Measurements from ENCODE around the gene LEMD2. TPM values are rescaled to one million over a fixed set of nuclear protein-coding genes. Genes with fewer than 3 reads are reported as not detected.
A peak's percentile ranks its signal among the peaks of the same experiment; 100 is the strongest.

LEMD2 gene
- total RNA-seq, 1 donor from 2014 or later: 20.2 TPM

DNA sequence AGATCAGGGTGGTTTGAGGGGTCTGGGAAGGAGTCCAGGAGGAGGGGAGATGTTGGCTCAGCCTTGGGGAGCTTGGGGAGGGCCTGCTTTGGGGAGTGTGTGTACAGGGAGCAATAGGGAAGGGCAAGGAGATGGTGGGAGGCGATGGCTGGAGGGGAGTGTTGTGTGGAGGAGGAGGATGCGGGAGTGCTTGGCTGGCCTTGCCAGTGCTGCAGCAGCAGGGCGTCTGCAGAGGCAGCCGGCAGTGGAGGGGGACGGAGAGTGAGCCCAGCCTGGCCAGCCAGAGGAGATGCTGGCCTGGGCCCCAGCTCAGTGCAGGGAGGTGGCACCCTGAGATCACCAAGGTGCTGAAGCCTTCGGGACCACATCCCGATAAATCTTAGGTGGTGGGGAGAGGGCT lies 46.1 kb downstream of the LEMD2 start:
- no peak for ATAC-seq
- DNase-seq (ENCODE audit: low spot score): no peak

GRCh38 chr6:33742092-33742491 lies 46.8 kb downstream of the LEMD2 start:
- ATAC-seq (no peak), DNase-seq (ENCODE audit: low spot score) (no peak)

DNA sequence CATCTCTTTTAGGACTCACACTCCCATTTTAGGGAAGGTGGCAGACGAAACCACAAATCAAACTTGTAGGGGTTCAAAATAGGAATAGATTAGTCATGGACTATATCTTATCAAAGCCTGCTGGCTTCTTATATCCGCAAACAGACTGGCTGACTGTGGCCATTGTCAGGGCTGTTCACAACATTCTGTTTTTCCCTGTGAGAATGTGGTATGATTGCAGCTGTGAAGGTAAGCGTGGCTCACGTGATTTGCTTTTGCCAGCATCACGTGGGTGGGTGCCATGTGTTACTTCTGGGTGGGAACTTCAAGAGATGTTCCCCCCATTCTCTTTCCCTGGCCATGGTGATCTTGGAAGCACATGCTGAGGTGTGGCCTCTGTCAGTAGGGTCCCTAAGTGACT lies 48.1 kb downstream of the LEMD2 start:
- DNase-seq (ENCODE audit: low spot score): no peak

GRCh38 chr6:33740204-33740608 lies 48.7 kb downstream of the LEMD2 start:
- DNase-seq (ENCODE audit: low spot score) (peak; percentile 94), ATAC-seq (peak; percentile 65)

More for the DNA sequence above, 48.1 kb downstream of the LEMD2 start:
- no peak for ATAC-seq

- peak; percentile 60 for ATAC-seq
- DNase-seq (ENCODE audit: low spot score): peak; percentile 90
Measured at GRCh38 chr6:33739571-33739970, 49.4 kb downstream of the LEMD2 start.

- ATAC-seq (no peak), DNase-seq (ENCODE audit: low spot score) (no peak)
Measured at GRCh38 chr6:33738879-33739278, 50.1 kb downstream of the LEMD2 start.

GRCh38 chr6:33738153-33738552 lies 50.8 kb downstream of the LEMD2 start:
- ATAC-seq: peak; percentile 52
- peak; percentile 79 for DNase-seq (ENCODE audit: low spot score)

GRCh38 chr6:33737267-33738026 lies 51.5 kb downstream of the LEMD2 start:
- ATAC-seq (peak; percentile 59), DNase-seq (ENCODE audit: low spot score) (peak; percentile 73)

GRCh38 chr6:33735216-33735615 lies 53.7 kb downstream of the LEMD2 start:
- ATAC-seq: no peak
- DNase-seq (ENCODE audit: low spot score): no peak

GRCh38 chr6:33733709-33734007 lies 55.3 kb downstream of the LEMD2 start:
- no peak for ATAC-seq
- DNase-seq (ENCODE audit: low spot score): no peak

GRCh38 chr6:33732817-33733708 lies 55.9 kb downstream of the LEMD2 start:
- no peak for ATAC-seq
- no peak for DNase-seq (ENCODE audit: low spot score)

DNA sequence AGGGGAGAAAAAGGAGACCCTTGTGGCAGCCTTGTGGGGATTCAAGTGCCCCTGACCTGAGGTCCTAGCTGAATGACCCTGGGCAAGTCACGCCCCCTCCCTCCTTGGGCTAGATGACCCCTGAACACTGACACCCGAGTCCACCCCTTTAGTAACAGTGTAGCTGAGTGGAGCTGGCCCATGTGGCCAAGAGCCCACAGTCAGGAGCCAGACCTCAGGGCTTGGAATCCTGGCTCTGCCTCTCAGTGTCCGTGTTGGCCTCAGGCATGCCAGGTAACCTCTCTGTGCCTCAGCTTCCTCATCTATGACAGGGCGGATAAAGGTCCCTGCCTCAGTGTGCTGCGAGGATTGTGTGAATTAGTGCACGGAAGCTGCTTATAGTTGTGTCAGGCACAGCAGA lies 56.5 kb downstream of the LEMD2 start:
- peak; percentile 1 for ATAC-seq
- no peak for DNase-seq (ENCODE audit: low spot score)

GRCh38 chr6:33731751-33732282 lies 57.1 kb downstream of the LEMD2 start:
- DNase-seq (ENCODE audit: low spot score) (peak; percentile 89), ATAC-seq (peak; percentile 80)

DNA sequence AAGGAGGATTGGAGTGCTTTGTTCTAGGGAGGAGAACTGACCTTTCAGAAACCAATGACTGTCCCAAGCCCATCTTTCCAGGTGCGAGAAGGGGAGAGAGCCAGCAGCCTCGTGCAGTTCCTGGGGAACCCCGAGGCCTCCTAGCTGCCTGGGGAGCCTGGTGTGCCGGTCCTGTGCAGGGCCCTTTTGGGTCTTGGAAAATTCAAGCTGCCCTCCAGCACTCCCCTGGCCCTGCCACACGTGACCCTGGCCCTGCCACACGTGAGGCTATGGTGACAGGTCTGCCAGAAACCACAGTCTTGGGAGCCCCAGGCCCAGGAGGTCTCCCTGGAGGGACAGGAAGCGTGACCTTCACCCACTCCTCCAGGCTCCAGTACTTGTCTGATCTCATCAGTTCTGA lies 57.9 kb downstream of the LEMD2 start:
- ATAC-seq: no peak
- no peak for DNase-seq (ENCODE audit: low spot score)

- DNase-seq (ENCODE audit: low spot score) (no peak), ATAC-seq (no peak)
Measured at GRCh38 chr6:33730611-33731010, 58.3 kb downstream of the LEMD2 start.

- ATAC-seq (no peak), DNase-seq (ENCODE audit: low spot score) (no peak)
Measured at GRCh38 chr6:33729059-33729458, 59.9 kb downstream of the LEMD2 start.

DNA sequence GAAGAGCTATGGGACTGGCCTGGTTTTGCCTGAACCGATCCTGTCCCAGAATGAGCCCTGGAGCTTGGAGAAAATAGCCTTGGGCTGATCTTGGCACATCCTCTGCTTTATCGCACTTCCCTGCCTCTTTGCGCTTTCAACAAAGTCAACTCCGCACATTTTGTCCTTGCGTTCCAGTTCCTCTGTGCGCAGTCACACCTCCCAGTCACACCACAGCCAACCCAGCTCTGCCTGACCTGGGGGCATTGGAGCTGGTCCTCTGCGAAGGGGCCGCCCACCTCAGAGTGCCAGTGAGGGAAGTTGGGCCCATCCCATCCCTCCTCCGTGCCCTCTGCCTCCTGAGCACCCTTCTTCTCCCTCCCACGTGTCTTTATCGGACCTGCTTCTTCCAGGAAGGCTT lies 60.5 kb downstream of the LEMD2 start:
- peak; percentile 29 for ATAC-seq
- peak; percentile 60 for DNase-seq (ENCODE audit: low spot score)

GRCh38 chr6:33727932-33728331 lies 61.0 kb downstream of the LEMD2 start:
- DNase-seq (ENCODE audit: low spot score): peak; percentile 93
- peak; percentile 77 for ATAC-seq

- no peak for DNase-seq (ENCODE audit: low spot score)
- no peak for ATAC-seq
Measured at GRCh38 chr6:33727126-33727525, 61.8 kb downstream of the LEMD2 start.

GRCh38 chr6:33726696-33727095 lies 62.2 kb downstream of the LEMD2 start:
- DNase-seq (ENCODE audit: low spot score) (no peak), ATAC-seq (no peak)

DNA sequence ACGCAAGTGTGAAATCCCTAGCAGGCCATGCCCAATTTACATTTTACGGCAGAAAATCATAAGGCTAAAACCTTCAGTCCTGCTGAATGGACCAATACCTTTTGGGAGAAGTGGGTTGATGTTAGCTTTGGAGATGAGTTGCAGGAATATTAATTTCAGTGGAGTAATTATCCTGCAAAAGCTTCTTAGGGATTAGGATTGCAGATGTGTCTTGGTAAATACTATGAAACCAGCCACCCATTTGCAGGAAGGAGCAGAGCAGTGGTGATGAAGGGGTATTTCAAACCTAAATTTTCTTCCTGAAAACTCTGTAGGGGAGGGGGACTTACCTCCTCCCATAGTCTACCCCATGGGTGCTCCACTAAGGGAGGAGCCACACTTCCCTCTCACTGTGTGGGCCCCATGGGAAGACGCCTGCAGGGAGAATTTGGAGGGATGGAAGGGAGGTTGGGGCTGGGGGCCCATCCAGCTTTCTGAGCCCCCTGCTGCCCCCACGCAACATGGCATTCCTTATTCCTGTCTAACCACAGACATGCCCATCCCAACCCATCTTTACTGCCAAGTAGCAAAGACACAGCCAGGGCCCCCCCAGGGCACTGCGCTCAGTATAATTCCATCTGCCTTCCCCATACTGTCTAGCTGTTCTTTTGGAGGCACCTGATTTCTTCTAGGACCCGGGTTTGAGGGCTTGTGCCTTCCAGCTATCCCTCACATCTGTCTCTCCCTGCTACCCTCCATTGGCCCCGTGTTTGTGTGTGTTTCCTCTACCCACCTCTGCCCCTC lies 62.8 kb downstream of the LEMD2 start:
- DNase-seq (ENCODE audit: low spot score) (no peak), ATAC-seq (no peak)

All from left lobe of liver (tissue), 2 donors.